GM21786 (cell line): Measurements from ENCODE around the gene SHTN1.

ENCODE experiments used
- ATAC-seq: cut with Tn5 transposase; IDR thresholded peaks from one replicate; pipeline ENCODE4 v1.9.1; 2021; ENCODE audit not compliant: unreplicated experiment

SHTN1 gene

GRCh38 chr10:116984202-116984990 is 20.6 kb downstream of the SHTN1 start:
- no peak for ATAC-seq

- ATAC-seq, result no peak
Observed at GRCh38 chr10:116980041-116980440, 24.9 kb downstream of the SHTN1 start.

- ATAC-seq, result no peak
Observed at GRCh38 chr10:116978901-116979300, 26.1 kb downstream of the SHTN1 start.

GRCh38 chr10:116974456-116975005 is 30.5 kb downstream of the SHTN1 start:
- no peak for ATAC-seq

GRCh38 chr10:116973946-116974455 is 31.0 kb downstream of the SHTN1 start:
- ATAC-seq, result no peak

- ATAC-seq, result no peak
Observed at GRCh38 chr10:116973371-116973905, 31.5 kb downstream of the SHTN1 start.

- no peak for ATAC-seq
Observed at GRCh38 chr10:116972131-116972530, 32.9 kb downstream of the SHTN1 start.

GRCh38 chr10:116970050-116970449 is 34.9 kb downstream of the SHTN1 start:
- ATAC-seq, result no peak

- no peak for ATAC-seq
Observed at GRCh38 chr10:116968331-116968730, 36.7 kb downstream of the SHTN1 start.

- no peak for ATAC-seq
Observed at GRCh38 chr10:116961406-116962251, 43.4 kb downstream of the SHTN1 start.

- ATAC-seq, result no peak
Observed at GRCh38 chr10:116960066-116960776, 44.8 kb downstream of the SHTN1 start.

- ATAC-seq, result no peak
Observed at GRCh38 chr10:116952729-116953128, 52.3 kb downstream of the SHTN1 start.

GRCh38 chr10:116948530-116948870 is 56.5 kb downstream of the SHTN1 start:
- peak; percentile 39 for ATAC-seq

GRCh38 chr10:116947841-116948529 is 57.0 kb downstream of the SHTN1 start:
- ATAC-seq, result peak; percentile 45

- ATAC-seq, result no peak
Observed at GRCh38 chr10:116944911-116945310, 60.1 kb downstream of the SHTN1 start.

GRCh38 chr10:116931806-116932205 is 73.2 kb downstream of the SHTN1 start:
- no peak for ATAC-seq

GRCh38 chr10:116926426-116926825 is 78.6 kb downstream of the SHTN1 start:
- ATAC-seq, result no peak

- no peak for ATAC-seq
Observed at GRCh38 chr10:116925056-116925455, 79.9 kb downstream of the SHTN1 start.

- no peak for ATAC-seq
Observed at GRCh38 chr10:116919706-116920105, 85.3 kb downstream of the SHTN1 start.

GRCh38 chr10:116919164-116919563 is 85.8 kb downstream of the SHTN1 start:
- ATAC-seq, result no peak
